NK-92 (cell line): ENCODE data around the gene INSRR.

Experiments used
- DNase-seq: peaks from one replicate; lab custom pipeline; 2025; ENCODE audit not compliant: unreplicated experiment; lab: John Stamatoyannopoulos, UW

INSRR gene

DNA sequence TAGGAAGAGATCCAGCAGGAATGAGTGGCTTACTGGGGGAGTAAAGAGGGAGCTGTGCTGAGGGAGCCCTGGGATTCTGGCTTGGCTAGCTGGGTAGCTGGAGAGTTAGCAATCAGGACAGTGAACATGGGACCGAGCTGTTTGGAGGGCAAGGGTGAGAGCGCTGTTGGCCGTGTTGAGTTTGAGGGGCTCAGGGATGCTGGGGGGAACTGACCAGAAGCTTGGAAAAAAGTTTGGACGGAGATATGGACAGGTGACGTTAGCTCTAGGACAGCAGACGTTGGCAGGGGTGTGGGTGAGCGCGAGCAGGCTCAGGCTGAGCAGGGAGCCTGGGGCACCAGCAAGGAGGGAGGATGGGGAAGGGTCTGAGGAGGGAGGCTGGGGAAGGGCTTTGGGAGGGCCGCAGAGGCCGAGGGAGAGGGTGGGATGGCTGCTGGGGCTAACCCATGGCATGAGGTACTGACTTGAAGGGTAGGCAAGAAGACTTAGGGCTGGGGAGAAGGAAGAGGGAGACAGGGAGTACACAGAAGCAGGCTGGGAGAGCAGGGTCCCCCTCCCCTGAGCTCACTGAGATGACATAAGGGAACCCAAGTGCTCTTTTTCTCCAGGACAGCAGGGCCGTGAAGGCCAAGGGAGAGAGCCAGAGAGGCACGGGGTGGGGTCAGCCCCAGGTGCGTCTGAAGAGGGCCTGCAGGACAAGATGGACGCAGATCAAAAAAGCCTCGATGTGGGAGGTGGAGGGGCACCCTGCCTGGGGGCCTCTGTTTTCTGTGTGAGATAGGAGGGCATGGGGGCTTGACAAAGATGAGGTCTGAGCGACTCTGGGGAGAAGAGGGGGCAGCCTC, 50.5 kb downstream of the INSRR start:
- no peak for DNase-seq

DNA sequence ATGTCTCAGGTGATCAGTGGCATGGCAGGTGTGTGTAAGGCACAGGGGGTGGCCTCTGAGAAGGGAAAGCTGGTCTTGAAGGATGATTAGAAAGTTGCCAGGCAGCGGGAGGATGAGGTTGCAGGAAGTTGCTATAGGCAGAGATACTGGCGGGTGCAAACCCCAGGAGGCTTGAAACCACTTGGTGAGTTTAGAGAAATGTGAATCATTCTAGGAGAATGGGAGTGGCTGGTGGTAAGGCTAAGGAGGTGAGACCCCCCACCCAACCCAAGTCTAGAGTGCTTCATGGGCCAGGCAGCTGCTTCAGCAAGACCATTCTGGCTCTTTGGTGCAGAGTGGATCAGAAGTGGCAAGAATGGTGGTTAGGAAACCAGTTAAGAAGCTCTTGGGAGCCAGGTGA, 51.3 kb downstream of the INSRR start:
- DNase-seq = no peak

DNA sequence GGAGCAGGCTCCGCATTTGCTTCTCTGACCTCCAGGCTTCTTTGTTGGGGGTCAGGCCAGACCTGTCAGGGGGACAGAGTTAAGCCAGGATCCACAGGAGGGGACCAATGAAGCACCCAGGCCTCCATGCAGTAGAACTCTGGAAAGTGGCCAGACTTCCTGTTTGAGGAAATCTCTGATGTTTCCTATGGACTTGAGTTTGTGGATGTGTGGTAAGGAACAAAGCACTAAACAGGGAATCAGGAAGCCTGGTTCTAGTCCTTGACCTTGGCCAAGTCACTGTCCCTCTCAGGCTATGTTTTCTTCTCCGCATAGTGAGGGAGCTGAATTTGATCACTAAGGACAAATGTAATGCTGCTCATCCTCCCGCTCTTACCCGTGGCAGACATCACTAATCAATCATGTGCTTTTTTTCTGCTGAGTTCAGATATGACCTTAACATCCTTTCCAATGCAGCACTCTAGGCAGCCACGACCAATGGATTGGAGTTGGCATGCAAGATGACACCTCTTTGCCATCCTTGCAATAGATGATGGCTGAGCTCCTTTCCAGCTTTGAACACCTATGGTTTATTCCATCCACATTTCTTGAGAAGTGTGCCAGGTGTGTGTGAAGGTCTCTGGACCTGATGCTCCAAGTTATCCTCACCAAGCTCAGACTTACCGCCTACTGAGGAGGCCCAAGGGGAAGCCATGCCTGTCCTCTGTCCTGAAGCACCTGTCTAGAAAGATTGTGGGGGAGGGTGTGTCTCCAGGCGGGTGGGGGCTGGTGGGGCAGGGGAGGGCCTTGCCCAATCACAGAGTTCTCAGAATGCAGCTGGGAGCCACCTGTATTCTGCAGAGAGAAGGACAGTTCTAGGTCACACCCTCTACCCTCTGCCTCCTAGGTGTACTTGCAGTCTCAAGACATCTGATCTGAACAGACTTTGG, 52.1 kb downstream of the INSRR start:
- DNase-seq = no peak

DNA sequence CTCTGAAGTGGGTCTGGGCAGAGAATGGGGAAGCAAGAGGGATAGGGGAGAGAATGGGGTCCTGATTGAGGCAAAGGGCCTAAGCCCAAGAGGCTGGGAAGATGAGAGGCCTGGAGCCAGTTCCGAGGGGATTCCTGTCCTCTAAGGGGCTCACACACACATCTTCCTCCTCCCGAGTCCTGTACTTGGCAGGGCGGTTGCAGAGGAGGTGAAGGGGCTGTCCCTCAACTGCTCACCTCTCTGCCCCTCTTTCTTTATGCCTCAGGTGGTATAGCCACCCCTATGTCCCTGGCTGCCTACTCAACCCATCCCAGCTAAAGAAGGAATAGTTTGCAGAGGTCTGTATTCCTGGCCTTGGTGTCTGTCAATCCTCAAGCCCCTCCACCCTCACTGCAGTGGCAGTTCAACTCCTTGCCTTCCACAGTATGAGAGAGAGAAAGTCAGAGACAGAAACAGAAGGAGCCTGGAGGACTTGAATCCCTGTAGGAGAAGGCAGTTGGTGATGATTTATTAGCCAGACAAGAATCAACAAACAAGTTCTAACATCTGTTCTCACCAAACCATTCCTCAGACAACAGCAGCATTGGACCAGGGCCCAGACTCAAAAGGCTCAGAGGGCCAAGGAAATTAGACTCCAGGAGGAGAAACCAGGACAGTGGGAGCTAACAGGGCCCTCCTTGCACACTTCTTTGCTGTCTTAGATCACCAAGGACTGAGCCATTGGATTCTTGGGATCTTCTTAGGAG, 53.0 kb downstream of the INSRR start:
- no peak for DNase-seq

DNA sequence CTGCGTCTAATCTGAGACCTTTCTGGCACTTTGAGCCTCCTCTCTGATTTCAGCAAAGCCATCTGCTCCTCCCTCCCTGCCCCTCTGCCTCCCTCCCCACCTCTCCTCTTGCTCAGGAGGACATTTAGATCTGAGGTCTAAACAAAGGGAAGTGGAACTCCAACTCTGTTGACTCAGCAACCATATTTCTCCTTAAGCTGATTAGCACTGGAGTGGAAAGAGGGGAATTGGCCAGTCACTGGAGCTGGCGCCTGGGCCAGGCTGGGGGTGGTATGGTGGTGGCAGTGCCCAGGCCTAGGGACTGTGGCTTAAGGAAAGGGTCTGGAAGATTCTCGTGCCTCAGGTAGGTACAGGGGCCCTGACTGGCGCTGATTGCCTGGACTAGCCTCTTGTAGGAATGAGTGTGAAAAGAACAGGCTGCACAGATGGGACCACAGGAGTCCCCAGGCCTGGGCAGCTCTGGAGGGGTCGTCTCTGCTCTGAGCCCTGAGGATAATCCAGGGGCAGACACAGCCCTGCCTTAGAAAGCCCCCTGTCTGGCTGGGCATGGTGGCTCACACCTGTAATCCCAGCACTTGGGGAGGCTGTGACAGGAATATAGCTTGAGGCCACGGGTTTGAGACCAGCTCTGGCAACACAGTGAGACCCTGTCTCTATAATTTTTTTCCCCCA, 54.2 kb downstream of the INSRR start:
- no peak for DNase-seq

GRCh38 chr1:156804026-156804425, 54.9 kb downstream of the INSRR start:
- no peak for DNase-seq

DNA sequence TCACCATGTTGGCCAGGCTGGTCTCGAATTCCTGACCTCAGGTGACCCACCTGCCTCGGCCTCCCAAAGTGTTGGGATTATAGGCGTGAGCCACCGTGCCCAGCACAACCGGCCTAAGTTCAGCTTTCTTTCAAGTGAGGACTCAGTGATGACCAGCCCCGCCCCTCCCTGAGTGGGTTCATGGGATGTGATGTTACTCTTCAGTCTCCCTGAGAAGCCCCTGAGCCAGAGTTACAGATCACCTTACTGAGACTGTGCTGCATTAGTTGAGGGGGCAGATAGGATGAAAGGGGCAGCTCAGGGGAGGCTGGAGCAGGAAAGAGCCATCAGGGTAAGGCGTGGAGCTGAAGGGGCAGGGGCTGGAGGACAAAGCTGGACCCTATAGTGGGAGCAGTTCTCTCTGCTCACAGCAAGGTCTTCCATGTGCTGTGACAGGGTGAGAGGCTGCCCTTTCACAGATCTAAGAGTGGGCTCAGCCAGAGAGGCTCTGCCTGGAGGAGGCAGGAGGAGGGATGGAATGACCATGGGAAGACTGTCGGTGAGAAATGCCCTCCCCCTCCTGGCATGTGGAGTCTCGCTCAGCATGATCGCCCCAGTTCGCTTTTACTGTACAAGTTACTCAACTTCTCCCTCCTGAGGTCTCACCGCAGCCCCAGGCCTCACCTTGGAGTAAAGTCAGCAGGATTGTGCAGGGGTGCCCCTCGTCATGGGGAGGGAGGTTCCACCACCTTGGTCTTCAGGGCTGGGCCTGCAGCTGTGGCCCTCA, 55.6 kb downstream of the INSRR start:
- no peak for DNase-seq

DNA sequence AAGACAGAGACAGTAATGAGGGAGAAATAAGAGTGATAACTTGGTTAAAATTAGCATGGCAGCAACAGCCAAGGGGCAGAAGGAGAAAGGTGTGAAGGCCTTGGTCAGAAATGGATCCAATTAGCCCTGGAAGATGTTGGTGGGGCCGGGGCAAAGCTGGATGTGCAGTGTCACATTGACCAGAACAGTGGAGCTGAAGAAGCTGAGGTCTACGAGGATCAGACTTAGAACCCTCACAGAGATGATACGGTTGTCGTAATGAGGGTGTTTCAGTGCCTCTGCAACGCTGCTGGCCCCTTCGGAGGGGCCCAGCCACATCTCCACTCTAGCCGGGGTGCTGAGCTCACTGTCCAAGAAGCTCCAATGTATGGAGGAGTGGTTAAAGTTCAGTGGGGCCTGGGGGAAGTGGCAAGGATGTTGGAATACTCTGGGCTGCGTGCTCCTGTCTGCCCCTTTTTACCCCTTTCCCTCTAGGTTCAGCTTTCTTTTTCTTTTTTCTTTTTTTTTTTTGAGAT, 56.4 kb downstream of the INSRR start:
- no peak for DNase-seq

GRCh38 chr1:156801409-156802121, 57.4 kb downstream of the INSRR start:
- no peak for DNase-seq

DNA sequence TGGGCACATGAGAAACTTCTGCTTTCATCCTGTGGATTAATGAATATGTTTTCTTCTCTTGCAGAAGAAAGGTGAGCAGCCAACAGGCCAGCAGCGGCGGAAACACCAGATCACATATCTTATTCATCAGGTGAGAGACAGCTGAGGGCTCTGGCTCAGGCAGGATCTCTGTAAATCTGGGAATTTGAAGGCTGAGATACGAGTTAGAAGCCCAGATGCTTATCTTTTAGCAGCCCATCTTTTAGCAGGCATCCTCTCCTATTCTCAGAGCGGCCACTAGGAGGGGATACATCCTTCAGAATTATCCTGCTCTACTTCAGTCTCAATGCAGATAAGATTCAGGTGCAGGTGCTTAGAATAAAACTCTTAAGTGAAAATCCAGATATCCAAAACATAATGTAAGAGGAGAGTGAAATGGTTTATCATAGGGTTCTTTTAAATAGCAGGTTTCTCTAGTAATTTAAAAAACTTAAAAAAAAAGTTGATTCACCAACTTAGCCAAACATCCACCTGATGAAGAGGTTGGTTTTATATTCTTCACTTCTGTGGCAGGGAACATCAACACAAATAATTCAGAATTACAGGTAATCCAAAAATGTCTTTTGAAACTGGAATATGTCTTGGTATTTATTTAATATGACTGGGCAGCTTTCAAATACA, 61.6 kb downstream of the INSRR start:
- DNase-seq = no peak

GRCh38 chr1:156796340-156797097, 62.4 kb downstream of the INSRR start:
- no peak for DNase-seq

GRCh38 chr1:156795787-156796186, 63.1 kb downstream of the INSRR start:
- DNase-seq = no peak

DNA sequence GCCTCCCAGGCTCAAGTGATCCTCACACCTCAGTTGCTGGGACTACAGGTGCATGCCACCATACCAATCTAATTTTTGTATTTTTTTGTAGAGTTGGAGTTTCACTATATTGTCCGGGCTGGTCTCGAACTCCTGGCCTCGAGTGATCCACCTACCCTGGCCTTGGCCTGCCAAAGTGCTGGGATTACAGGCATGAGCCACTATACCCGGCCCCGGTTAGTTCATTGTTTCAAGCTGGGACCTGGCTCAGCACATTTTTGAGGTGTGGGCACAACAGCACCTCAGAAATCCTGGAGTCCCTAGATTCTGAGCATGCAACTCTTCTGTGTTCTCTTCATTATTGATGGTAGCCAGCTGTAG, 63.6 kb downstream of the INSRR start:
- no peak for DNase-seq

- no peak for DNase-seq
These were observed 64.2 kb downstream of the INSRR start for GRCh38 chr1:156794506-156795373.
